PC-3 (cell line): Measurements from ENCODE around the gene SHANK3. TPM values are rescaled to one million over a fixed set of nuclear protein-coding genes. Genes with fewer than 3 reads are reported as not detected.

ENCODE experiments used
- ATAC-seq: fragments of 200-7000 bp; cut with Tn5 transposase; 2 replicates; pipeline ENCODE4 v1.9.1; 2020; ENCODE audit warnings: mild to moderate bottlenecking, moderate library complexity
- BruUV-seq: library from RNA; stranded (reverse); fragments of 400-500 nt; replicated peaks from 2 replicates; lab custom pipeline; 2021; lab: Mats Ljungman, UMichigan
- CTCF ChIA-PET: fragments of 300-600 bp; sonication (Branson Sonifier 250); formaldehyde crosslinking; loops from one replicate; lab custom pipeline; 2022; ENCODE audit warnings: antibody characterized with exemption; lab: Charles Lee
- POLR2A ChIA-PET: fragments of 300-600 bp; sonication (Branson Sonifier 250); formaldehyde crosslinking; loops from one replicate; lab custom pipeline; 2022; ENCODE audit warnings: antibody characterized with exemption; ENCODE audit not compliant: unreplicated experiment; lab: Charles Lee
- DNase-seq: peaks from one replicate; pipeline ENCODE4 v3.0.0-alpha.2; 2015
- H2AFZ ChIP-seq: fragments of 300-600 bp; sonication (generic); 2 replicates; pipeline ENCODE4 v1.6.0; 2016; ENCODE audit warnings: antibody characterized with exemption, low read length
- H3F3A ChIP-seq: fragments of 300-600 bp; sonication (generic); one replicate; pipeline ENCODE4 v1.6.0; 2017; ENCODE audit warnings: antibody characterized with exemption, low read length, control low read depth, mild to moderate bottlenecking; ENCODE audit not compliant: unreplicated experiment
- H3K27ac ChIP-seq: fragments of 300-600 bp; sonication (generic); 2 replicates; pipeline ENCODE4 v1.5.1; 2016; ENCODE audit warnings: mild to moderate bottlenecking, low read length
- H3K27me3 ChIP-seq: fragments of 300-600 bp; sonication (generic); 2 replicates; pipeline ENCODE4 v1.6.1; 2016; ENCODE audit warnings: low read length, mixed read lengths
- H3K36me3 ChIP-seq: fragments of 300-600 bp; sonication (generic); 2 replicates; pipeline ENCODE4 v1.6.1; 2016; ENCODE audit warnings: low read depth, mixed run types, low read length, mixed read lengths
- H3K4me1 ChIP-seq: fragments of 300-600 bp; sonication (generic); 2 replicates; pipeline ENCODE4 v1.5.1; 2016; ENCODE audit warnings: low read length; ENCODE audit not compliant: insufficient read depth
- H3K4me2 ChIP-seq: fragments of 300-600 bp; sonication (generic); 2 replicates; pipeline ENCODE4 v1.6.0; 2016; ENCODE audit warnings: low read length
- H3K4me3 ChIP-seq: fragments of 300-600 bp; sonication (generic); 2 replicates; pipeline ENCODE4 v1.5.1; 2016; ENCODE audit warnings: mild to moderate bottlenecking, low read length, mixed read lengths
- H3K79me2 ChIP-seq: fragments of 300-600 bp; sonication (generic); 2 replicates; pipeline ENCODE4 v1.6.1; 2017; ENCODE audit warnings: low read length, mixed read lengths
- H3K9ac ChIP-seq: fragments of 300-600 bp; sonication (generic); 2 replicates; pipeline ENCODE4 v1.6.0; 2016; ENCODE audit warnings: mild to moderate bottlenecking, low read length
- H3K9me2 ChIP-seq: fragments of 300-600 bp; sonication (generic); replicated peaks from 2 replicates; pipeline ENCODE4 v1.6.1; 2016; ENCODE audit warnings: mixed run types, low read length, mixed read lengths
- H3K9me3 ChIP-seq: fragments of 300-600 bp; sonication (generic); 2 replicates; pipeline ENCODE4 v1.6.1; 2016; ENCODE audit warnings: low read length, mixed read lengths
- H4K20me1 ChIP-seq: fragments of 300-600 bp; sonication (generic); 2 replicates; pipeline ENCODE4 v1.6.1; 2016; ENCODE audit warnings: low read length, mixed read lengths
- CTCF ChIP-seq: fragments of 300-600 bp; sonication (generic); conservative IDR thresholded peaks from 2 replicates; pipeline ENCODE4 v1.5.1; 2017; ENCODE audit warnings: antibody characterized with exemption, low read depth, mild to moderate bottlenecking, low read length
- EZH2 ChIP-seq: fragments of 300-600 bp; sonication (generic); IDR thresholded peaks from one replicate; pipeline ENCODE4 v1.6.1; 2017; ENCODE audit warnings: antibody characterized with exemption, mild to moderate bottlenecking, low read length; ENCODE audit not compliant: unreplicated experiment
- EZH2phosphoT487 ChIP-seq: fragments of 300-600 bp; sonication (generic); IDR thresholded peaks from 2 replicates; pipeline ENCODE4 v1.6.1; 2018; ENCODE audit warnings: mild to moderate bottlenecking, antibody characterized with exemption, low read length, borderline replicate concordance
- intact Hi-C: fragments of 100-400 bp; cut with micrococcal nuclease; formaldehyde crosslinking; loops from 2 replicates; pipeline ENCODE4 v1.9.0; 2023
- total RNA-seq: library from RNA; depleted of rRNA; stranded (reverse); fragments of >200 nt; gene quantifications from 2 replicates; pipeline ENCODE4 v1.2.3, GENCODE V29; 2014

SHANK3 gene
- total RNA-seq, 1 experiment from 2014 or later = 3.7 TPM

DNA sequence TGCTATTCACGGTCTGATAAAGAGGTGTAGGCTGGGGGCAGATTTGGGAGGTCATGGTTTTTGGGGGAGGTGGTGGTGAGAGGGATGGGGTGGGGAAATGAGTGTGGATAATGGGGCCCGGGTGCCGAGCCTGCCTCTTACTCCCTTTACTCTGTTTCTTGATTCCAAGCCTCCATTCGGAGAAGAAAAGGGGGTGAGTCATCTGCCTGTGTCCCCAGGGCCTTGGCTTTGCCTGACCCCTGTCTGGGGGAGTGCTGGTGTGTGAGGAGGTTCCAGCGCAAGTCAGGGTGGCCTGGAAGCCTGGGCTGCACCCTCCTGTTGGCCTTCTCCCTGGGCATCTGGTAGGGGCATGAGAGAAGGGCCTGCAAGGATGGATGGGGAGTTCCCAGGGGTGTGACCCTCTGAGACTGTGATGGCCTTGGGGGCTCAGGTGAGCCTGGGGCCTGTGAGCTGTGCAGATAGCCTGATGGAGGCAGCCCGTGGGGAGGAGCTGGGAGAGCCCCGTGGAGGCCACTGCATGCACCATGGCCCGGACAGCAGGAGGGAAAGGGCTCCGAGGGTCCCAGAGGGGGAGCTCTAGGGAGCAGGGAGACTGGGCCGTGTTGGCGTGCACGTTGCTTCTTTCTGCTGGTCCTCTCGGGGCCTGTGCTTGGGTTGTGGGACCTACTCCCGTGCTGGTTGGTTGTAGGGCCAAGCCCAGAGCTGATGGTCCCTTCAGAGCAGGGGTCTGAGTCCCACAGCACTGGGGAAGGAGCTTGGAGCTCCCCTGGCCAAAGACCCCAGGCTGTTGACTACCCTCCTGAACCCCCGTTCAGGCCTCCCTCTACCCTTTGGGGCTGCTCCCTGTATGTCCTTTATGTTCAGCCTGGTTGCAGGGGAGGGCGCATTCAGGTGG is 39.1 kb downstream of the SHANK3 start:
- H3K9ac ChIP-seq = no peak overlapping the region
- H3K27ac ChIP-seq = no peak overlapping the region
- no peaks in the 10 kb centered on the region for H3K36me3 ChIP-seq
- intact Hi-C loops = no loop called here
- H3K79me2 ChIP-seq = no peaks in the 10 kb centered on the region
- no peaks in the 10 kb centered on the region for H4K20me1 ChIP-seq
- CTCF ChIA-PET = no interaction called here
- H3K27me3 ChIP-seq = no peaks in the 10 kb centered on the region
- no TSS peak for BruUV-seq
- H3K9me2 ChIP-seq = no peaks in the 10 kb centered on the region
- DNase-seq (no peak), ATAC-seq (no peak)
- no peaks in the 10 kb centered on the region for H3F3A ChIP-seq
- no peak overlapping the region for H2AFZ ChIP-seq
- no peak overlapping the region for H3K4me2 ChIP-seq
- H3K4me3 ChIP-seq = no peak overlapping the region
- POLR2A ChIA-PET = no interaction called here
- H3K9me3 ChIP-seq = no peaks in the 10 kb centered on the region
- H3K4me1 ChIP-seq = no peaks in the 10 kb centered on the region
- no peak for TF ChIP-seq EZH2
- TF ChIP-seq EZH2phosphoT487 = no peak

- POLR2A ChIA-PET = no interaction called here
- Histone ChIP-seq H3K4me3 (no peak overlapping the region), H3K4me1 (no peaks in the 10 kb centered on the region), H3K27me3 (no peaks in the 10 kb centered on the region), H3K9me3 (no peaks in the 10 kb centered on the region), H3K9me2 (no peaks in the 10 kb centered on the region), H2AFZ (no peak overlapping the region), H3K9ac (no peak overlapping the region), H3K79me2 (no peaks in the 10 kb centered on the region), H3F3A (no peaks in the 10 kb centered on the region), H4K20me1 (no peaks in the 10 kb centered on the region), H3K36me3 (no peaks in the 10 kb centered on the region), H3K27ac (no peak overlapping the region), H3K4me2 (no peak overlapping the region)
- DNase-seq = no peak
- BruUV-seq = no TSS peak
- TF ChIP-seq EZH2phosphoT487 = no peak
- TF ChIP-seq CTCF = no peak
- no peak for TF ChIP-seq EZH2
- CTCF ChIA-PET = no interaction called here
- no peak for ATAC-seq
- intact Hi-C loops = no loop called here
These were observed 39.9 kb downstream of the SHANK3 start for GRCh38 chr22:50712341-50713007.

- POLR2A ChIA-PET = no interaction called here
- H3K4me2 ChIP-seq = no peak overlapping the region
- no TSS peak for BruUV-seq
- H3K36me3 ChIP-seq = no peaks in the 10 kb centered on the region
- DNase-seq (no peak), ATAC-seq (no peak)
- intact Hi-C loops = no loop called here
- H3K4me3 ChIP-seq = no peak overlapping the region
- no peaks in the 10 kb centered on the region for H3F3A ChIP-seq
- H3K9me3 ChIP-seq = no peaks in the 10 kb centered on the region
- no peak overlapping the region for H2AFZ ChIP-seq
- H3K27ac ChIP-seq = no peak overlapping the region
- no peaks in the 10 kb centered on the region for H3K4me1 ChIP-seq
- TF ChIP-seq EZH2phosphoT487 (no peak), EZH2 (no peak), CTCF (no peak)
- H3K27me3 ChIP-seq = no peaks in the 10 kb centered on the region
- CTCF ChIA-PET = no interaction called here
- no peaks in the 10 kb centered on the region for H3K79me2 ChIP-seq
- H3K9me2 ChIP-seq = no peaks in the 10 kb centered on the region
- H4K20me1 ChIP-seq = no peaks in the 10 kb centered on the region
- no peak overlapping the region for H3K9ac ChIP-seq
These were observed 40.4 kb downstream of the SHANK3 start for GRCh38 chr22:50713008-50713385.
